Measurements from ENCODE around the gene TRIM42.

GRCh38 chr3:140699516-140700231, 21.8 kb downstream of the TRIM42 start:
- TF ChIP-seq CTCF (conservative IDR thresholded peaks at IDR 0.05; ENCODE audit: low read length), result no peak
- TF ChIP-seq EZH2phosphoT487 (IDR thresholded peaks at IDR 0.05; ENCODE audit: borderline replicate concordance, low read depth, low read length), result no peak

All from OCI-LY7 (cell line).